ENCODE data around the gene WDFY2.
"Not testable (repeated sequence)": the region's sequence is repeated elsewhere in the genome, so short reads cannot be mapped to it uniquely, and the experiment has no call there.

WDFY2 gene

GRCh38 chr13:51666839-51667238 lies 82.6 kb downstream of the WDFY2 start:
- no peak for DNase-seq

GRCh38 chr13:51668580-51669195 lies 84.4 kb downstream of the WDFY2 start:
- DNase-seq = no peak

GRCh38 chr13:51673165-51673564 lies 88.9 kb downstream of the WDFY2 start:
- DNase-seq = no peak

- DNase-seq = no peak
Measured at GRCh38 chr13:51674276-51674675, 90.0 kb downstream of the WDFY2 start.

- no peak for DNase-seq
Measured at GRCh38 chr13:51675385-51675784, 91.1 kb downstream of the WDFY2 start.

- no peak for DNase-seq
Measured at GRCh38 chr13:51675877-51676276, 91.6 kb downstream of the WDFY2 start.

GRCh38 chr13:51676739-51677138 lies 92.5 kb downstream of the WDFY2 start:
- no peak for DNase-seq

GRCh38 chr13:51678420-51678819 lies 94.2 kb downstream of the WDFY2 start:
- DNase-seq = no peak

- DNase-seq = peak; percentile 50
Measured at GRCh38 chr13:51679616-51680015, 95.4 kb downstream of the WDFY2 start.

- DNase-seq = peak; percentile 74
Measured at GRCh38 chr13:51681037-51681678, 96.9 kb downstream of the WDFY2 start.

GRCh38 chr13:51682686-51683085 lies 98.4 kb downstream of the WDFY2 start:
- DNase-seq = peak; percentile 39

- no peak for DNase-seq
Measured at GRCh38 chr13:51683597-51683996, 99.3 kb downstream of the WDFY2 start.

GRCh38 chr13:51684076-51684475 lies 99.8 kb downstream of the WDFY2 start:
- DNase-seq = peak; percentile 17

GRCh38 chr13:51687947-51688714 lies 103.9 kb downstream of the WDFY2 start:
- DNase-seq = no peak

GRCh38 chr13:51688937-51689662 lies 104.8 kb downstream of the WDFY2 start:
- DNase-seq = no peak

GRCh38 chr13:51689663-51689996 lies 105.4 kb downstream of the WDFY2 start:
- DNase-seq = no peak

- DNase-seq = not testable (repeated sequence)
Measured at GRCh38 chr13:51695677-51696076, 111.4 kb downstream of the WDFY2 start.

GRCh38 chr13:51697181-51697580 lies 112.9 kb downstream of the WDFY2 start:
- DNase-seq = peak; percentile 61

- no peak for DNase-seq
Measured at GRCh38 chr13:51697855-51698254, 113.6 kb downstream of the WDFY2 start.

- DNase-seq = no peak
Measured at GRCh38 chr13:51698352-51698751, 114.1 kb downstream of the WDFY2 start.

GRCh38 chr13:51704399-51705313 lies 120.4 kb downstream of the WDFY2 start:
- no peak for DNase-seq

GRCh38 chr13:51707461-51707860 lies 123.2 kb downstream of the WDFY2 start:
- no peak for DNase-seq
